Inflammatory macrophage treated with lipopolysaccharide for 1 hour (primary cell): ENCODE data around the gene IQCH.
A peak's percentile ranks its signal among the peaks of the same experiment; 100 is the strongest.
"Not testable (repeated sequence)": the region's sequence is repeated elsewhere in the genome, so short reads cannot be mapped to it uniquely, and the experiment has no call there.

Experiments used
- DNase-seq, 2 donors: peaks; one replicate each; pipeline ENCODE4 v3.0.0-alpha.2; 2020 to 2022

The IQCH gene

GRCh38 chr15:67359431-67360079, 105.0 kb downstream of the IQCH start:
- DNase-seq, result peak in 1 of 2 donors; percentile 3

- DNase-seq, result no peak
Measured at GRCh38 chr15:67361100-67361499, 106.5 kb downstream of the IQCH start.

GRCh38 chr15:67363712-67364111, 109.1 kb downstream of the IQCH start:
- DNase-seq, result not testable (repeated sequence)

- no peak for DNase-seq
Measured at GRCh38 chr15:67365994-67366393, 111.4 kb downstream of the IQCH start.

GRCh38 chr15:67366904-67367303, 112.3 kb downstream of the IQCH start:
- DNase-seq, result no peak

GRCh38 chr15:67369359-67369998, 114.9 kb downstream of the IQCH start:
- DNase-seq, result no peak

- no peak for DNase-seq
Measured at GRCh38 chr15:67370206-67370954, 115.8 kb downstream of the IQCH start.

- DNase-seq, result no peak
Measured at GRCh38 chr15:67372543-67372942, 118.0 kb downstream of the IQCH start.

GRCh38 chr15:67372986-67373675, 118.5 kb downstream of the IQCH start:
- no peak for DNase-seq

- no peak for DNase-seq
Measured at GRCh38 chr15:67373971-67374370, 119.4 kb downstream of the IQCH start.

- DNase-seq, result no peak
Measured at GRCh38 chr15:67379530-67379929, 124.9 kb downstream of the IQCH start.

- DNase-seq, result no peak
Measured at GRCh38 chr15:67380921-67381320, 126.3 kb downstream of the IQCH start.

- DNase-seq, result no peak
Measured at GRCh38 chr15:67381416-67382045, 126.9 kb downstream of the IQCH start.

- DNase-seq, result no peak
Measured at GRCh38 chr15:67382723-67383122, 128.1 kb downstream of the IQCH start.

- no peak for DNase-seq
Measured at GRCh38 chr15:67383899-67384298, 129.3 kb downstream of the IQCH start.

GRCh38 chr15:67384761-67385160, 130.2 kb downstream of the IQCH start:
- DNase-seq, result no peak

- DNase-seq, result no peak
Measured at GRCh38 chr15:67385971-67386370, 131.4 kb downstream of the IQCH start.

GRCh38 chr15:67386947-67387346, 132.4 kb downstream of the IQCH start:
- DNase-seq, result no peak

- DNase-seq, result no peak
Measured at GRCh38 chr15:67389975-67390374, 135.4 kb downstream of the IQCH start.

- no peak for DNase-seq
Measured at GRCh38 chr15:67394873-67395639, 140.5 kb downstream of the IQCH start.

- peak; percentile 41 to 42 for DNase-seq
Measured at GRCh38 chr15:67396114-67396513, 141.5 kb downstream of the IQCH start.

- no peak for DNase-seq
Measured at GRCh38 chr15:67397139-67397538, 142.6 kb downstream of the IQCH start.
